ENCODE data around the gene TMEM254. TPM values are rescaled to one million over a fixed set of nuclear protein-coding genes. Genes with fewer than 3 reads are reported as not detected.

TMEM254 gene
- total and polyA plus RNA-seq, 2 of the 4 experiments (the other 2 are of a cell fraction): 4.7 to 10.7 TPM

- Histone ChIP-seq H3K79me1 (ENCODE audit: low read depth in 1 of 2, low read length in 2 of 2) (no peaks in the 10 kb centered on the region), H4K91ac (ENCODE audit: insufficient read depth, low read depth, low read length) (no peak overlapping the region), H2BK20ac (ENCODE audit: low read depth, low read length) (no peak overlapping the region), H2AFZ (replicated peaks; ENCODE audit: low read length, poor library complexity) (no peak overlapping the region), H3K4me3 (ENCODE audit: insufficient read depth, low read depth, low read length) (no peak overlapping the region), H3K27me3 (ENCODE audit: control insufficient read depth, insufficient read depth, low read length) (peaks cover 6% of the 10 kb centered on the region; the same call in 1 of the 2 replicates), H3K14ac (replicated peaks; ENCODE audit: low read depth, low read length) (no peak overlapping the region), H4K5ac (ENCODE audit: low read depth, low read length) (no peak overlapping the region), H3K9me3 (ENCODE audit: control insufficient read depth, insufficient read depth, low read length) (no peaks in the 10 kb centered on the region), H3K27ac (ENCODE audit: insufficient read depth, low read length) (no peak overlapping the region), H3K9me1 (ENCODE audit: insufficient read depth, low read length) (no peaks in the 10 kb centered on the region), H3K4me2 (ENCODE audit: low read depth, low read length) (no peak overlapping the region), H2BK120ac (ENCODE audit: low read depth, low read length) (no peak overlapping the region), H4K8ac (ENCODE audit: low read depth in 2 of 2, low read length in 2 of 2) (no peak overlapping the region), H3K18ac (ENCODE audit: low read depth, low read length) (no peak overlapping the region), H2BK5ac (ENCODE audit: low read depth, low read length, poor library complexity, severe bottlenecking) (no peak overlapping the region), H3K4me1 (ENCODE audit: control insufficient read depth, insufficient read depth, low read length) (no peaks in the 10 kb centered on the region), H2AK5ac (ENCODE audit: low read depth, low read length) (no peak overlapping the region), H3K23ac (ENCODE audit: low read depth, low read length) (no peak overlapping the region), H3K9ac (ENCODE audit: low read depth, low read length) (no peak overlapping the region), H3K36me3 (ENCODE audit: control insufficient read depth, insufficient read depth, low read length) (no peaks in the 10 kb centered on the region), H2AK9ac (replicated peaks; ENCODE audit: low read depth, low read length, poor library complexity) (no peak overlapping the region), H3K4ac (ENCODE audit: low read depth, low read length) (no peak overlapping the region), H4K20me1 (ENCODE audit: insufficient read depth, low read length) (no peaks in the 10 kb centered on the region), H2BK15ac (ENCODE audit: low read depth, low read length) (no peak overlapping the region), H3K56ac (ENCODE audit: extremely low read depth, insufficient read depth, low read length) (no peak overlapping the region)
- POLR2A ChIA-PET (ENCODE audit: unreplicated experiment): no interaction called here
- CTCF ChIA-PET: interaction anchor here (0.6 to 3.5 kb wide), 7 partner anchors 10 to 87 kb away, joined by 3 to 15 read pairs (median 3); no protein-coding TSS in a partner anchor
- WGBS, 2 experiments (ENCODE audit: extremely low coverage in 2 of 2, insufficient read length in 1 of 2): no CpG with 5 or more reads among the region's 10 CpGs
- dilution Hi-C loops (cut with HindIII; ENCODE audit: low sequenced_read_pairs, unreplicated experiment): no loop called here
- ATAC-seq (ENCODE audit: low read depth): peak; percentile 98
- BruUV-seq (replicated peaks): no TSS peak
- in situ Hi-C loops (cut with MboI; ENCODE audit: low sequenced_read_pairs): no loop called here
- intact Hi-C loops (cut with micrococcal nuclease): loop anchor here (1.0 kb wide), 2 partner anchors 485 to 510 kb away; no protein-coding TSS in a partner anchor
- DNase-seq: peak; percentile 50
- TF ChIP-seq ELK1 (IDR thresholded peaks at IDR 0.05; ENCODE audit: borderline replicate concordance, low read depth, low read length) (no peak), USF2 (IDR thresholded peaks at IDR 0.05; ENCODE audit: low read depth, low read length) (no peak), RAD21 (IDR thresholded peaks at IDR 0.05; ENCODE audit: low read length) (peak; percentile 67), MAZ (IDR thresholded peaks at IDR 0.05; ENCODE audit: borderline replicate concordance, low read depth, low read length) (no peak), POLR2A (IDR thresholded peaks at IDR 0.05; ENCODE audit: low read depth, low read length) (no peak), CTCF (conservative IDR thresholded peaks at IDR 0.05; ENCODE audit: low read depth, low read length) (peak; percentile 81), CHD1 (IDR thresholded peaks at IDR 0.05; ENCODE audit: low read depth, low read length) (no peak), CEBPB (IDR thresholded peaks at IDR 0.05; ENCODE audit: low read depth, low read length) (no peak), RCOR1 (IDR thresholded peaks at IDR 0.05; ENCODE audit: insufficient replicate concordance, low read length) (no peak), BHLHE40 (IDR thresholded peaks at IDR 0.05; ENCODE audit: low read depth, low read length) (no peak), MAFK (IDR thresholded peaks at IDR 0.05; ENCODE audit: low read depth, low read length) (no peak), NFE2L2 (IDR thresholded peaks at IDR 0.05; ENCODE audit: low read depth, low read length) (no peak), RFX5 (IDR thresholded peaks at IDR 0.05; ENCODE audit: low read depth, low read length) (no peak), FOS (IDR thresholded peaks at IDR 0.05; ENCODE audit: low read depth, low read length) (no peak), SMC3 (IDR thresholded peaks at IDR 0.05; ENCODE audit: low read depth, low read length) (peak; percentile 67)
These were observed 31.6 kb upstream of the TMEM254 start for GRCh38 chr10:80046629-80047441.
